GM19351 (cell line): ENCODE results near the gene PRSS23.
A peak's percentile ranks its signal among the peaks of the same experiment; 100 is the strongest.

Experiments
- ATAC-seq: cut with Tn5 transposase; IDR thresholded peaks from one replicate; pipeline ENCODE4 v1.9.1; 2021; ENCODE audit warnings: mild to moderate bottlenecking, moderate library complexity; ENCODE audit not compliant: unreplicated experiment

The PRSS23 gene

GRCh38 chr11:86790195-86790725 is 10.1 kb upstream of the PRSS23 start:
- ATAC-seq: no peak

- no peak for ATAC-seq
Observed at GRCh38 chr11:86790867-86791849, 9.2 kb upstream of the PRSS23 start.

- no peak for ATAC-seq
Observed at GRCh38 chr11:86792150-86792549, 8.2 kb upstream of the PRSS23 start.

- no peak for ATAC-seq
Observed at GRCh38 chr11:86793307-86793706, 7.0 kb upstream of the PRSS23 start.

- ATAC-seq: no peak
Observed at GRCh38 chr11:86795511-86795910, 4.8 kb upstream of the PRSS23 start.

GRCh38 chr11:86795949-86796348 is 4.4 kb upstream of the PRSS23 start:
- ATAC-seq: no peak

GRCh38 chr11:86797133-86797532 is 3.2 kb upstream of the PRSS23 start:
- no peak for ATAC-seq

- no peak for ATAC-seq
Observed at GRCh38 chr11:86798988-86799387, 1.4 kb upstream of the PRSS23 start.

- no peak for ATAC-seq
Observed at GRCh38 chr11:86799680-86800075, 664 bp upstream of the PRSS23 start.

GRCh38 chr11:86800960-86801272 is 574 bp downstream of the PRSS23 start:
- no peak for ATAC-seq

- no peak for ATAC-seq
Observed at GRCh38 chr11:86801364-86801763, 1.0 kb downstream of the PRSS23 start.

- no peak for ATAC-seq
Observed at GRCh38 chr11:86802146-86802545, 1.8 kb downstream of the PRSS23 start.

- ATAC-seq: no peak
Observed at GRCh38 chr11:86802601-86803051, 2.3 kb downstream of the PRSS23 start.

- no peak for ATAC-seq
Observed at GRCh38 chr11:86803136-86804045, 3.0 kb downstream of the PRSS23 start.

GRCh38 chr11:86804951-86805350 is 4.6 kb downstream of the PRSS23 start:
- no peak for ATAC-seq

GRCh38 chr11:86805873-86806310 is 5.5 kb downstream of the PRSS23 start:
- peak; percentile 95 for ATAC-seq

- ATAC-seq: no peak
Observed at GRCh38 chr11:86806903-86807302, 6.6 kb downstream of the PRSS23 start.

- ATAC-seq: no peak
Observed at GRCh38 chr11:86807360-86807759, 7.0 kb downstream of the PRSS23 start.

GRCh38 chr11:86809561-86809960 is 9.2 kb downstream of the PRSS23 start:
- no peak for ATAC-seq

GRCh38 chr11:86810288-86810687 is 9.9 kb downstream of the PRSS23 start:
- no peak for ATAC-seq

- no peak for ATAC-seq
Observed at GRCh38 chr11:86811637-86812321, 11.4 kb downstream of the PRSS23 start.
